Pons (tissue), 1 donor: ENCODE results near the gene LGALS12.
A peak's percentile ranks its signal among the peaks of the same experiment; 100 is the strongest.
"Not testable (repeated sequence)": the region's sequence is repeated elsewhere in the genome, so short reads cannot be mapped to it uniquely, and the experiment has no call there.

Experiments used
- DNase-seq: peaks from one replicate; pipeline ENCODE4 v3.0.0-alpha.2; 2016; ENCODE audit warnings: low spot score

Gene LGALS12

DNA sequence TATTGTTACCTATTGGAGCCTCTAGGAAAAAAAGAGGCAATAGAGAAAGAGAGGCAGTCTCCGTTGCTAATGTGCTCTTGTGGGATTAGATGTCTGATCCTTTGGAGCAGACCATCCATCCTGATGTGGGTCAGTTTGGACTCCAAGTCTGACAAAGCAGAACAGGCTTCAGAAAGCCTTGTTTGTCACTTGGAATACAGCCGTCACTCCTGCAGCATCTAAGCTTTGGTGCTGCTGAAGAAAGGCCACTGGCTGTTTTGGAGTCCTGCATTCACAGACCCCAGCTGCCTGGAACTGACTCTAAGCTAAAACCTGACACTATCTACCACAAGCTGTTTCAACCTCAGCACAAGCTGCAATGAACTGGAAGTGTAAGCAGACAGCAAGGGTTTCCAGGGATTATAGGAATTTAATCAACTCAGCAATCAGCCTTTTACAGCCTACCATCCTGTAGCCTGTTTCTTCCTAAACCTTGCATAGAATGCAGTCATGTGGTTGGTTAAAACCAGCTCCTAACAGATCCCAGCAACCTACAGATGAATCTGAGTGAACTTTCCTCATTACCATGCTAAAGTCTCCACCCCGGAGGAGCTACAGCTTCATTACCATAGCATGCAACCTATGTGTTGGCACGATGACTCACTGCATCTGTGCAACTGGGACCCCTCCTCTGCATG lies 27.1 kb downstream of the LGALS12 start:
- DNase-seq, result peak; percentile 57

DNA sequence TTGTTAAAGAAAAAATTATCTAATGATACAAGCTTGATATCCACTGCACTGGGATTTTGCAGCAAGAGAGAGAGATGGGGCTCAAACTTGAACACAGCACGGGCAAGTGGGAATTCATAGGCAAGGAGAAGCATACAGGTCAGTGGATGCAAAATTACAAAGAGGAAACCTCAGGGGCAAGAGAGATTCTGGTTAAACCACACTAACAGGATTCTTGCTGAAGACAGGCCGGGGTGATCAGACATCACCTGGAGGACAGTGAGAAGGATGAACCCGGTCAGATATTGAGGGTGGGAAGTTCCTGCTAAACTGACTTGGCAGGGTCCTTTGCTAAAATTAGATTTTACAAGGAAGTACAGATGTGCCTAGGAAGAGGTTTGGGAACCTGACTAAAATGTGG lies 28.2 kb downstream of the LGALS12 start:
- DNase-seq, result no peak

DNA sequence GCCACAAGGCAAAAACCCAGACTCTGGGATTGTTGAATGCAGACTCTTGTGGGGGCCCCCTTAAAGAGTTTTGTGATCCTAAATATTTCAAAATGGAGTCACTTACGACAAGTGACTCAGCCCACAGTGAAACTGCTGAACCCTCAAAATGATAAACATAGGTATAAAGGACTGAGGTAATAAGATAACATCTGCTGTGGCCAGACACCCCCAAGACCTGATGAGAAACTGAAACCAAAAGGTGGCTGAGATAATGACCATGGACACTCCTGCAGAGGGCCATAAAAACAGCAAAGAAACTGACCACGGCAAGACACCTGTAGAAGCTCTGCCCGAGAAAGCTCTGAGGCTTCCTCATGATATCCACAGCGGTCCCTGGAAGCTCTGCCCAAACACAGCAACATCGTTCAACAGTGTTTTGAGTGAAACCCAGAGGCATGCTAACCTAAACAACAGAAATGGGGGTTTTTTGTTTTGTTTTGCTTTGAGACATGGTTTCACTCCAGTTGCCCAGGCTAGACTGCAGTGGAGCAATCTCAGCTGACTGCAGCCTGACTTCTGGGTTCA lies 29.1 kb downstream of the LGALS12 start:
- DNase-seq, result no peak

DNA sequence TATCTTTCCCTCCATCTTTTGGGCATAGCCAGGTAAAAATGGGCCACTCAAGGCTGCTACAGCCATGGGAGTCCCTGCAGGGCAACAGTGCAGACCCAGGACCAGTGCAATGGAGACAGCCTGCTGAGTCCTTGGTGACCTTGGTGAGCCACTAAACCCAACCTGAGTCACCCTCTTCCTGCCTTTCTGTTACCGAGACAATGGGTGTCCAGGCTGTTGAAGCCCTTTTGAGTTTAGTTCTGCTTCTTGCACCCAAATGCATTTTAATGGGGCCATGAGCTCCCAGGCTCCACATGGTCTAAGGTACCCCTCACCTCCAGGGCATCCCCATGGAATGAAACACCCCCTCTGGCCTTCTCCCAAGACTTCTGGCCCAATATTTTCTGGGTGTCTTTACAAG lies 29.9 kb downstream of the LGALS12 start:
- no peak for DNase-seq

DNA sequence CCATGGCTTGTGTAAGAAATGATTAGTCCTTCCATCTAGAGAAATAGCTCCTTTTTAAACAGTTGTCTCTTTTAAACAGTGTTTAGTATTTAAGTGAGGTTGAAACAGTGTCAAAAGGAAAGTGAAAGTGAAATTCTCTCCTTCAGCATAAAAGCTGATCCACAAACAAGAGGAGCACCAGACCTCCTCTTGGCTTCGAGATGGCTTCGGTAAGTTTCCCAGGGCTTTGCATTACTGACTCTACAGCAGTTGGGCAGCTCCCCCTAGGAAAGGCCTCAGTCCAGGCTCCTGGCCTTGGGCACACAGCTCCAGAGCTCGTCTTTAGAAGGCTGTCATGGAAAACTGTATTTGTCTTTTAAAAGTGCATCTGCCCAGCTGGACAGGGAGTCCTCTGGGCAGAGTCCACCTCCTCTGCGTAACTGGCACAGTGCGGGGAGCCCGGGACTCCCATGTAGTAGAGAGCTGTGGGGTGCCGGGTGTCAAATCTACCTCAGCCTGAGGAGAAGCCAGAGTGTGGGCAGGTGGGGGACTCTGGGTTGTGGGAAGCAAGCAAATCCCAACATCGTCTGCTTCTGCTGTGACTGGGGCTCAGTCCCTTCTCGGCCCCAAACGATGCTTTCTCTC lies 30.9 kb downstream of the LGALS12 start, which contains the start of gene PLAAT4:
Gene PLAAT4, plus strand, starts transcription at position 140 of the 624 bp plus-strand sequence. Its CDS starts 61 bp downstream, at position 201.
- peak; percentile 86 for DNase-seq

DNA sequence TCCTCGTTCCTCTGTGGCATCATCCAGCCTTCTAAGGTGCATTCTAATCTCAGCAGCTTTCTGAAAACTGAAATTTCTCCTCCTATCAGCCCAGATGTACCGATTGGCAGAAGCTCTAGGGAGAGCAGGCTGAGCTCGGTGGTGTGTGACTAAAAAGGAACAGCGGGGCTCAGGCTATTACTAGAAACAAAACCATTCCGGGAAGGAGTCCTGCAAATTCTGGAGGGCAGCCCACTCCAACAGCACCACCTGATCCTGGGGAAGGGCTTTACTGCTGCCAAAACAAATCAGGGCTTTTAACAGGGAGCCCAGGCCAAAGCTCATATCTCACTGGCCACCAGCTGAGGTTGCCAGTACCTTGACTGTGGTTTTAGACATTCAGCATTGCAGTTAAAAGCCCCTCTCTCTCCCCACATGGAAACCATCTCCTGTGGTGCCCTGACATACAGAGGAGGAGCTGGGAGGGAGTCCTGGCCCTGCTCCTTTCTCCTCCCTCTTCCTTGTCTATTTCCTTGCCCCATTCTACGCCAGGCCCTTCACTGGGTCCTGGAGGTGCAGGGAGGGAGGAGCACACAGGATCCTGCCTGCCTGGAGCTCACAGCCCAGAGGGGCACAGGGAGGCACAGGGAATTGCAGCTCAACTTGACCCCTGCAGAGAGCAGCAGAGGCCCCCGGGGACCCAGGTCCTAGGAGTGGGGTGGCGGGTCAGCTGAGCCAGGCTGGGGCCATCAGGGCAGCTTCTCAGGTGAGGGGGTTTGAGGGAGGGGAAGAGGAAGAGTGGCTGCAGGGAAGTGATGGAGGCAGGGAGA lies 31.6 kb downstream of the LGALS12 start:
- peak; percentile 81 for DNase-seq

DNA sequence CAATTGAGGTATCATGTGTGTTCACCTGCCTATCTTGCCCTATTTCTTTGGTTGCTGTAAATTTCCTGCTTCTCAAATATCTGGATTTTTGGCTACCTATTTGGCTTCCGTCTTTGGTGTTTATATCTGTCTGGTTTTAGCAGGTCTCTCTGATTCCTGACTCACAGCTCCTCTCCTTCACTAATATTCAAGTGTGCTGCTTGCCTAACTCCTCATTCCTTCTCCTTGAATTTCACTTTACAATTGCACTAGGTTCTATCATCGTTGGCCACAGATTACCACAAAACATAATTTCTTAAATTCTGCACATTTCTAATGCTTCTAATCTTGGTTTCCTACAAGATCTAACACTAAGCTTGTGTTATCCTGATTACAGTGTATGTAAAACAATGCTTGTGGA lies 36.6 kb downstream of the LGALS12 start:
- DNase-seq, result not testable (repeated sequence)

DNA sequence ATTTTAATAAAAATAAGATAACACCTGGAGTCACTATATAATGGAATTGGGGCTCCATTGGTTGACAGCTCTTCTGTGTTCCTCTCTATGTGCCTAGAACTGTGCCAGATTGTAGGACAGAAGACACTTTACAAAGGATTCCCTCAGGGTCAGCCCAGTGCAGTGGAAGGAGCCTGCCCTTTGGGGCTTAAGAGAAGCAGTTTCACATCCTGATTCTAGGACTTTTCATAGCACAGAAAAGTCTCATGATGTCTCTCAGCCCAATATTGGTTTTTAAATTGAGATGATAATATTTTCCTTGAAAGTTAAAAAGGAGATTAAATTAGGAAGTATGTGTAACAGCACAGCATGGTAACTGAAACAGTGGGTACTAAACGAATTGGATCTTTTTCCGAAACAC lies 37.8 kb downstream of the LGALS12 start:
- no peak for DNase-seq

DNA sequence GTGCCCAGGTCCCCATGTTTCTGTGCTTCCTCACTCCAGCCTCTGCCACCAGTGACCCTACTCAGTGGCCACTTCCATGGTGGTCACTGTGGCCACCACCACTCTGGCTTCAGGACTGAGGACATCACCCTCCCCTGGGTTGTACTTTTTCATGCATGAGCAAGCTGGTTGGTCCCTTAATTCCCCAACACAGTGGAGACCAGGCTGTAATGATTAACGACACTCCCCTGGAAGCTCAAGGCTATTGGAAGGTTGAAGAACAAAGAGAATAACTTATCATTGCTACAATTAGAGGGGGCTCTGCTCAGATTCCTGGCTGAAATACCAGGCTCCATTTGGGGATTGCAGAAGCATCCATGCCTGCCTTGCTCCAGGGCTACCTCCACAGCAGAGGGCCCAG lies 41.2 kb downstream of the LGALS12 start:
- DNase-seq, result no peak

DNA sequence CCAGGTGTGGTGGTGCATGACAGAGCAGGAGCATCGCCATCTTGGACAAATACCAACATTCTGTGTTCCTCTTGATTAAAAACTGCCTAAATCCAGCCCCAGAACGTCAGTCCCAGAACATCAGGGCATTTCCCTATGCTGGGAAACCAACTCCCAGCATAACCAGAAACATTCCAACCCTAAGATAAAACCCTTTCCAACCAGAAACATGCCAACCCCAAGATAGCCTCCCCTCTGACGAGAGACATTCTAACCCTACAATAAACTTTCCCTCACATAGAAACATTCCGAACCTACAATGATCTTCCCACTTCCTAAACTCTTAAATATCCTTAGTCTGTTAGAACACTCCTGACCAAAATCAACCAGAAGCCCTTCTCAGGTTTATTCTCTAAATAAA lies 42.3 kb downstream of the LGALS12 start:
- no peak for DNase-seq

DNA sequence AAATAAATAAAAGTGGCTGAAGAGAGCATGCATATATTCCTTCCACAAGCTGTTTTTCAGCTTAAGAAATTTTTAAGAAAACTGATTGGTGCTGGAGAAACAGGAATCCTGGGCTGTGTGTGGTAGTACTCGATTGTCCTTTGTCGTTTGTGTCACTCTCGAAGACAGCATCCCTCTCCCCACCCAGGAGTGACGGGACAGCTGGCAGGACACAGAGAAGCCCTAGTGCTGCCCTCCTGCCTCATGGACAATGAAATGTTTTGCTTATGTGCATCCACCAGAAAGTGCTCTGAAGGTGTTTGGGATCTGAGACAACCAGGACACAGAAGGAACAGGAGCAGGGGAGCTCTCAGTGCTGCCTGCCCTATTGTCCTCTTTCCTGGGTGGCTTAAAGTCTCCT lies 43.5 kb downstream of the LGALS12 start:
- peak; percentile 80 for DNase-seq

DNA sequence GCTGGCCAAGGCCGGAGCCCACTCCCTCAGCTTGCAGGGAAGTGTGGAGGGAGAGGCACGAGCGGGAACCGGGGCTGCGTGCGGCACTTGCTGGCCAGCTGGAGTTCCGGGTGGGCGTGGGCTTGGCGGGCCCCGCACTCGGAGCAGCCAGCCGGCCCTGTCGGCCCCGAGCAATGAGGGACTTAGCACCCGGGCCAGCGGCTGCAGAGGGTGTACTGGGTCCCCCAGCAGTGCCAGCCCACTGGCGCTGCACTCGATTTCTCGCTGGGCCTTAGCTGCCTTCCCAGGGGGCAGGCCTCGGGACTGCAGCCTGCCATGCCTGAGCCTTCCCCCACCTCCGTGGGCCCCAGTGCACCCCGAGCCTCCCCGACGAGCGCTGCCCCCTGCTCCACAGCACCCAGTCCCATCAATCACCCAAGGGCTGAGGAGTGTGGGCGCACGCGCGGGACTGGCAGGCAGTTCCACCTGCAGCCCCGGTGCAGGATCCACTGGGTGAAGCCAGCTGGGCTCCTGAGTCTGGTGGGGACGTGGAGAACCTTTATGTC lies 44.3 kb downstream of the LGALS12 start:
- not testable (repeated sequence) for DNase-seq

DNA sequence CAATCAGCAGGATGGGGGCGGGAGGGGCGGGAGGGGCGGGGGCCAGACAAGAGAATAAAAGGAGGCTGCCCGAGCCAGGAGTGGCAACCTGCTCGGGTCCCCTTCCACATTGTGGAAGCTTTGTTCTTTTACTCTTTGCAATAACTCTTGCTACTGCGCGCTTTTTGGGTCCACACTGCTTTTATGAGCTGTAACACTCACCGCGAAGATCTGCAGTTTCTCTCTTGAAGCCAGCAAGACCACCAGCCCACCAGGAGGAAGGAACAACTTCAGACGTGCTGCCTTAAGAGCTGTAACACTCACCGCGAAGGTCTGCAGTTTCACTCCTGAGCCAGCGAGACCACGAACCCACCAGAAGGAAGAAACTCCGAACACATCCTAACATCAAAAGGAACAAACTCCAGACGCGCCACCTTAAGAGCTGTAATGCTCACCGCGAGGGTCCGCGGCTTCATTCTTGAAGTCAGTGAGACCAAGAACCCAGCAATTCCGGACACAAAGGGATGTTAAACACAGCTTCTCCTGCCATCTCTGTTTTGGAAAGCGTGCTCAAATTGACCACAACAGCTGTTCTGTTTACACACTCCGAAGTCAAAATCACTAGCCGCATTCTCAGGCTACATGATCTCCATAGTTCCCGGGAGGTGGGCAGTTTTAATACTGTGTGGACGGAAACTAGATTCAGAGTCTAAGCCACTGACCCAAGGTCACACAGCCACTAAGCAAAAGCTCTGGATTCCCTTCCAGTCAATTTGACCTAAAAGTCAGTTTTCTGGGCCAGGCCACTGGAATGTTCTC lies 45.4 kb downstream of the LGALS12 start:
- DNase-seq, result no peak

DNA sequence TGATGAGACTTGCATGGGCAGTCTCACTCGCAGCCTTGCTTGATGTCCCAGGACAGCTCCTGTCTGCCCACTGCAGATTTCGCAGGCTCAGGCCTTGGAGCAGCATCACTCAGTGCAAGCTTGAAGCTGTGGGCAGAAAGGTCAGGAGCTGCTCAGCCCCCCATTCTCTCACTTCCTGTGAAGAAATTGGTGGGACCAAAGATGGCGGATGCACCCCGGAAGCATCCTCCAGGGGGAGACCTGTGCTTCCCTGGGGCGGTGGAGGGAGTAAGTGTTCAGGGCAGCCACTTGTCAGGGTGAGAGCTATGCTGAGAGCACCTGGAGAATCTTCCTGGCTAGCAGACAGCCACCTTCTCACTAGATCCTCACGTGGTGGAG lies 46.0 kb downstream of the LGALS12 start:
- DNase-seq, result no peak

DNA sequence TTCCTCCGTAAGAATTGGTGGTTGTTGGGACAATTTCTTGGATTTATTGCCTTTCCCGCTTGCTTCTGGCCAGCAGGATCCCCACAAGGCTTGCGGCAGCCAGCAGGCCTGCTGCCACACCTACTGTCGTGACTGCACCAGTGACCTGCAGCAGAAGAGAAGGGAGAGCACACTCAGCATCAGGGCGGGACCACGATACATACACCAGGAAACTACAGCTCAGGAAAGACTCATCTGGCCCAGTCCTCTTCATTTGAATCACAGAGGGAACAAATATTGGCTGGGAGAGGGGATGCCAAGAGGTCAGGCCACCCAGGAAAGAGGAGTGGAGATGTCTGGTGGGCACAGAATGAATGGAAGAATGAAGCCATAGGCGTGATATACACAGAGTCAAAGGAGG lies 47.0 kb downstream of the LGALS12 start:
- no peak for DNase-seq

DNA sequence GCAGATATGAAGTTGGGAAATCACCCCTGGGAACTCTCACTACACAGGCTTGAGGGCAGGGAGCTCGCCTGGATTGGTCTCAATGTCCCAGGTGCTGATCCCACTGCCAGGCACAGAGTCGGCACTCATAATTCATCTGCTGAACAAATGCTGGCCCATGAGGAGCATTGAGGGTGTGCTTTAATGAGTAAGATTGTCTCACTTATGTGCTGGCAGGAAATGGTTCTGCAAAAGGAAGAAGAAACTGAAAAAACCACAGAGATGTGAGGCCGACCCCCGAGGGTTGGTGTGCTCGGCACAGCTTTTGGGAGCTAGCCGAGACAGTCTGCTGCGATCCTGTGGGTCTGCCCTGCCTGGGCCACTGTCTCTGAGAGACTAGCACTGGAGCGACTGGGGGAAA lies 47.9 kb downstream of the LGALS12 start:
- no peak for DNase-seq

DNA sequence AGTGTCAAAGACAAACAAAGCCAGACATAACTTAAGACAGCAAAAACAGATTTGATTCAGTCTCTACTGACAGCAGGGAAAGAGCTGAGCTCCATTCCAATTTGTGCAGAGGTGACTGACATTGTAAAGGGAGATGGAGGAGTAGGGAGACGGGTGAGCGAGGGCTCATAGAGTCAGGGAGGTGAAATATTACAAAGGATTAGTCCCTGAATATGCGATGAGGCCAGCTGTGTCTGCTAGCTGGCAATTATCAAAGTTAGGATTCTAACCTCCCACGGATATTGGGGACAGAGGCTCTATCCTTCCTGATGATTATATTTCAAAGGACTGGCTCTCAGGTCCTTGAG lies 49.0 kb downstream of the LGALS12 start:
- no peak for DNase-seq

DNA sequence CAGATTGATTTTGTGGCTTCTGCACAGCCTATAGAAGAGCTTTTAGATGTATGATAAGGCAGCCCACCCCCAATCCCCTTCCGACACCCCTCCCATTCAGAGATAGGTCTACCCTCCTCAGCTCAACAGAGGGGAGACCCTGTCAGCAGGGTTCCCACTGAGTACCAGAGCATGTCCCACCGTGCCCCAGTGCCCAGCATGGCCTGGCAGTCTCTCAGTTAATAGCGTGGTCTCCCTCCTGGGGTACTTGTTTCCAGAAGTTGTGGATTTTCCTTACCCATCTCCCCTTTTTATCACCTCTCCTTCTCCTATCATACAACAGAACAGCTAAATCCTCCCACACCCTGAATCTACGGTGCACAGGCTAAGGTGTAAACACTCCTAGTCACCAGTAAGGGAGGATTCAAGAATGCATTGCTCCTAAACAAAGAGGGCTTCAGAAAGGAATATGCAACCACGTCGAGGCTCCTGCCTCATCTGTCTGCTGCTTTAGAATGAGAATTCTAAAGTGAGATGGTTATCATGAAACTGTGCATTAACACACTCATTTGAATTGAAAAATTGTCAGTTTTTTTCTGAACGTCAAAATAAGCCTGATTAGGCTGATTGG lies 50.6 kb downstream of the LGALS12 start:
- DNase-seq, result no peak

DNA sequence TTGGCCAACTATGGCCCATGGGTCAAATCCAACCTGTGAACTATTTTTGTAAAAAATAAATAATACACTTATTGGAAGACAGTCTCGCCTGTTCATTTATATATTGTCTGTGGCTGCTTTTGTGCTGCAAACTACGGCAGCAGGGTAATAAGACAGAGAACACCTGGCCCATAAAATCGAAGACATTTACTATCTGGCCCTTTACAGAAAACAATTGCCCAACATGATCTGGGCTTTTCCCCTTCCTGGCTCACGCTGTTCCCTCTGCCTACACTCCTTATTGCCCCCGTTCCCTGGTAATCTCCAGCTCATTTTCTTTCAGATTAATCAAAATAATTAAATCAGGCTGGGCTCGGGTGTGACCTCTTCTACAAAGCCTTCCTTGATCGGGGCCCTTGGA lies 51.7 kb downstream of the LGALS12 start:
- no peak for DNase-seq

DNA sequence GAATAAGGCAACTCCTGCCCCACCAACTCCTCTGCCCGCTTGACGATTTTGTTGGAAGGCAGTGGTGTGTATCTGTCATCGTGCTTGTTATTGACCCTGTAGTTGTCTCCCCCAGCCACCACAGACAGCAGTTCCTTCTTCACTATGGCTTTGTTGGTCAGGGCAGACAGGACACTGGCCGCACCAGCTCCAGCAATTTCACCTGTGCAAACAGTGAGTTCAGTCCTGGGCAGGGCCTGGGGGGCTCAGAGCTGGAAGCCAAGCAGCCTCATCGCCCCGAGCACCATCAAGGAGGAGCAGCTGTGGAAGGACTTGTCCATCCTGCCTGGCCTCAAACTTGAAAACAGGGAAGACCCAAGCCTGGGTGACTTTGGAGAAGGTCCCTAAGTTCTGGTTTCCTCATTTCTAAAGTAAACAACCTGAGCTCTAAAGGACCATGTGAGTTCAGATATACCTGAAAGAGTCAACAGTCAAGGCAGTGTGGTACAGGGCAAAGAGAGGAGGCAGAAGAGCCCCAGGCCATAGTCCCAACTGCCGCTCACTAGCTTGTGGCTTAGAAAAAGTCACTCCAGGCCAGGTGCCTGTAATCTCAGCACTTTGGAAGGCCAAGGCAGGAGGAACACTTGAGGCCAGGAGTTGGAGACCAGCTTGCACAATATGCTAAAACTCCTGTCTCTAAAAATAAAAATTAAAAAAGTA lies 52.7 kb downstream of the LGALS12 start:
- DNase-seq, result no peak
